Fibroblast of skin of scalp (primary cell): ENCODE results near the gene SPINDOC.
"Not testable (repeated sequence)": the region's sequence is repeated elsewhere in the genome, so short reads cannot be mapped to it uniquely, and the experiment has no call there.

Source experiments
- DNase-seq: peaks from one replicate; pipeline ENCODE4 v3.0.0-alpha.2; 2013

Gene SPINDOC

GRCh38 chr11:63791495-63792167 lies 21.6 kb upstream of the SPINDOC start:
- no peak for DNase-seq

GRCh38 chr11:63793161-63793560 lies 20.1 kb upstream of the SPINDOC start:
- DNase-seq: no peak

DNA sequence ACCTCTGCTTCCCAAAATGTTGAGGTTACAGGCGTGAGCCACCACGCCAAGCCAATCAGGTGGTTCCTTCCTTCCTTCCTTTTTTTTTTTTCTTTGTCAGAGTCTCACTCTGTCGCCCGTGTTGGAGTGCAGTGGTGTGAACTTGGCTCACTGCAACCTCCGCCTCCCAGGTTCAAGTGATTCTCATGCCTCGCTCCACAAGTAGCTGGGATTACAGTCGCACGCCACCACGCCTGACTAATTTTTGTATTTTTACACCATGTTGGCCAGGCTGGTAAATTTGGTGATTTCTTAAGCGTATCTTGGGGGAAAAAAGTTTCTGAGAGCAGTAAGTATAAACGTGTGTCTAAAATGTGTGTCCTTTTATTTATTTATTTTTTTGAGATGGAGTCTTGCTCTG lies 18.2 kb upstream of the SPINDOC start:
- DNase-seq: no peak

GRCh38 chr11:63800921-63801320 lies 12.3 kb upstream of the SPINDOC start:
- DNase-seq: no peak

DNA sequence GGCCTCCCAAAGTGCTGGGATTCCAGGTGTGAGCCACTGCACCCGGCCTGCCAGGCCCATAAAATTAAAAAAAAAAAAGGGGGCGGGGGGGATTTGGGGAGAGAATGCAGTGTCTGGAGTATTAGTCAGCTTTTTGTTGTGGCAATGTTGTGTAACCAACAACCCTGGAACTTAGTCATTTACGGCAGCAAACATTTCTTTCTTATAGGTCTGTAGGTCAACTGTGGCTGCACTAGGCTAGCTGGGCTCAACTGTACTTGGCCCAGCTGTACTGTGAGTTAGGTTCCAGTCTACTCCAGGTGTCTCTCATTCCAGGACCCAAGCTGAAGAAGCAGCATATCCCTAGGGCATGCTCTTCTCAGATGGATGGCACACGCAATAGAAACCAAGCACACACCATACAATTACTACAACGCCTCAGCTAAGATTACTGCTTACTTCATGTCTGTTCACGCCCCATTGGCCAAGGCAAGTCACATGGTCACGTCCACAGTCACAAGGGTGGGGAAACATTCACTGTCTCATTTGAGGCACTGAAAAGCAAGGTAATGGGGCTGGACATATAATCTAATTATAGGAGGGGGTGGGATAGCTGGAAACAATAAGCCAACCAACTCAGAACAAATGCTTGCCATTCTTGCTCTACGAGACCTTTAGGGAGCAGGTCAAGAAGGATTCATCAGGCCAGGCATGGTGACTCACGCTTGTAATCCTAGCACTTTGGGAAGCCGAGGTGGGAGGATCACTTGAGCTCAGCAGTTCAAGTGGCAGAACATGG lies 10.4 kb upstream of the SPINDOC start:
- peak; percentile 17 for DNase-seq

DNA sequence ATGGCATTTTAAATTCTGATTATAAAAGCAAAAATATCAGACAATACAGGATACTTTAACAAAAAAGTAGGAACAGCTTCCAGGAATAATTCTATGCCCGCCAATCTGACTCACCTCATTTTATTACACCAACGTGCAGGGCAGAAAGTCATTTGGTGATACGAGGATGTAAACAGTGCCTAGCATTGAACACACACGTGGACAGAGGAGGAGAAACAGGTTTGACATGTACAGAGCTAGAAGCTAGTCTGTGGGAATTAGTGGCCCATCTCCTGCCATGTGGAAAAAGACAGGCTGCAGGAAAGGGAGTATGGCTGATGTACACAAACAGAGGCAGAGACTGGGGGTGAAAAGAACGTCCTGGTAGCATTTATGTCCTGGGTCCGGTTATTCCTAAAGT lies 9.0 kb upstream of the SPINDOC start:
- no peak for DNase-seq

DNA sequence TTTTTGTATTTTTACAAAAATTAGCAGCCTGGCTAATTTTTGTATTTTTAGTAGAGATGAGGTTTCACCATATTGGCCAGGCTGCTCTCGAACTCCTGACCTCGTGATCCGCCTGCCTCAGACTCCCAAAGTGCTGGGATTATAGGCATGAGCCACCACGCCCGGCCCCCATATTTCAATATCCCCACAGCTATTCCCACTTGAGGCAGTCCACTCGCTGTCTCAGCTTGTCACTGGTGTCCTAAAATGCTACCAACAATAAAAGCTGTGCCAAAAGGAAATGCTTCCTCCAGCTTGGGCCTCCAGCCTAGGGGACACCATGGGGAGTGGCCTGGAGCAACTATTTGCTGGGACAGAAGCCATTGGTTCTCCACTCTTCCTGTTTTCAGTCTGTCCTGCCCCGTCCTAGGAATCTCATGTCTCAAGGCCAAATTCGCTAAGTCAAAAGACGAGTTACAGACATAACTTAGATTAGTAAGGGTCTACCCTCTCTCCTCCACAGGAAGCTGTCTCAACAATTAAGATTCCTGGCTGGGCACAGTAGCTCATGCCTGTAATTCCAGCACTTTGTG lies 7.3 kb upstream of the SPINDOC start:
- DNase-seq: peak; percentile 51

DNA sequence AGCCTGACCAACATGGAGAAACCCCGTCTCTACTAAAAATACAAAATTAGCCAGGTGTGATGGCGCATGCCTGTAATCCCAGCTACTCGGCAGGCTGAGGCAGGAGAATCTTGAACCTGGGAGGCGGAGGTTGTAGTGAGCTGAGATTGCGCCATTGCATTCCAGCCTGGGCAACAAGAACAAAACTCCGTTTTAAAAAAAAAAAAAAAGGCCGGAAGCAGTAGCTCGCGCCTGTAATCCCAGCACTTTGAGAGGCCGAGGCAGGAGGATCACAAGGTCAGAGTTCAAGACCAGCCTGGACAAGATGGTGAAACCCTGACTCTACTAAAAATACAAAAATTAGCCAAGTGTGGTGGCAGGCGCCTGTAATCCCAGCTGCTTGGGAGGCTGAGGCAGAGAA lies 2.9 kb upstream of the SPINDOC start:
- DNase-seq: not testable (repeated sequence)

DNA sequence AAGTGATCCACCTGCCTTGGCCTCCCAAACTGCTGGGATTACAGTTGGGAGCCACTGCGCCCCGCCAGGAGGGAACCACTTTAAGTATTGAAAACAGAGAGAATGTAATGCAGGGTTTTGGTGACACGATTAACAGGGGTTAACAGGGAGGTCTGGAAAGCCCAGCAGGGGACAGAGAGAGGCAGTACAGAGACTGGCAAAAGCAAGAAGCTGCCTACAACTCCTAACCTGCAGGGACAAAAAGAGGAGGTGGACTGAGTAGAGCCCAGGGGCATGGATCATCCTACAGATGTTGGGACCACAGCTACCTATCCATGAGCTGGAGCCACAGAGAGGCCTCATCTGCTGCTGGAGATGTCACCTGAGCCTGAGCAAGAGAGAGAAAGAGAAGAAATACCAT lies 1.7 kb upstream of the SPINDOC start:
- no peak for DNase-seq

DNA sequence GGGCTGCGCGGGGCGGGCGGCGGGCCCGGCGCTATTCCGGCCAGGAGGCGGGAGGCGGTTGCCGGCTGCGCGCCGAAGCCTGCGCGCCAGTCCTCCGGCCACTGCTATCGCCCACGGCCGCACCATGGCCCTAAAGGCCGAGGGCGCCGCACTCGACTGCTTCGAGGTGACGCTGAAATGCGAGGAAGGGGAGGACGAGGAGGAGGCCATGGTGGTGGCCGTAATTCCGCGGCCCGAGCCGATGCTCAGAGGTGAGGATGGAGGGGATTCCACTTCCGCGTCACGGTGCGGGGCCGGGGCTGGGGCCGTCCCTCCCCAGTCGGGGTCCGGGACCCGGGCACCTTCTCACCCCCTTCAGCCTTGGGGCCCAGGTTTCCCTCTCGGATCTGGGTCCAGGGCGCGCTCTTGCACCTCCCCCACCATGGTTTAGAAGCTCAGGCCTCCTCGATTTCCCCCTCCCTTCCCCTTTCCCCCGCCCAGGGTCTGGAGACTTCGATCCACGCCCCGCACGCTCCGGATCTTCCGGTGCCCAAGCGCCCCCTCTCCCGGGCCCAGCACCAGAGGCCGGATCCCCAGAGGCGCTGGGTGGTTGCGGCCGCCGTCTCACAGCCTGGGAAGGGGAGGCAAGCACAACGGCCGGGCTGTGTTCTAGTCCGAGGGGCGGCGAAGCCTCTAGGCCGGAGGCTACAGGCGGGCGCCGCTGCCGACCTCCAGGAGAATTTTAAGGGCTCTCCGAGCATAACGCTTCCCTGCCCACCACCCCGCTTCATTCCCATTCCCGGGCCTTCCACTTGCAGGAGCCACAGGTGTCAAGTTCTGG lies 517 bp downstream of the SPINDOC start:
- peak; percentile 70 for DNase-seq

DNA sequence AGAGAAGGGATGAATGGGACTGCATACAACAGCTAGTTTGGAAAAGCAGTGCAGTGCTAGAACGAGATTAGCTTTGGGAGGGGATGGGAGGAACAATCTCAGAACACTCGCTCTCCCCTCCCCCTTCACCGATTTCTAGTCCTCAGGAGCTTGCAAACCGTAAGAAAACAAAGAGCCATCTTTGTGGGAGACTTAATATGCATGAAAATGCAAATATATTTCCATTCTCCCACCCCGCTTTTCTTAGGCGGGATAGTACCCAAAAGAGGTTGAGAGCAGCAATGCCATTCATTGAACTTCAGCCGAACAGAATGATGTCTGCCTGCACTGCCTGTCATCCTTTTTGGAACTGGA lies 1.1 kb downstream of the SPINDOC start:
- no peak for DNase-seq

GRCh38 chr11:63816166-63816565 lies 2.9 kb downstream of the SPINDOC start:
- no peak for DNase-seq

GRCh38 chr11:63816732-63817131 lies 3.5 kb downstream of the SPINDOC start:
- DNase-seq: no peak

DNA sequence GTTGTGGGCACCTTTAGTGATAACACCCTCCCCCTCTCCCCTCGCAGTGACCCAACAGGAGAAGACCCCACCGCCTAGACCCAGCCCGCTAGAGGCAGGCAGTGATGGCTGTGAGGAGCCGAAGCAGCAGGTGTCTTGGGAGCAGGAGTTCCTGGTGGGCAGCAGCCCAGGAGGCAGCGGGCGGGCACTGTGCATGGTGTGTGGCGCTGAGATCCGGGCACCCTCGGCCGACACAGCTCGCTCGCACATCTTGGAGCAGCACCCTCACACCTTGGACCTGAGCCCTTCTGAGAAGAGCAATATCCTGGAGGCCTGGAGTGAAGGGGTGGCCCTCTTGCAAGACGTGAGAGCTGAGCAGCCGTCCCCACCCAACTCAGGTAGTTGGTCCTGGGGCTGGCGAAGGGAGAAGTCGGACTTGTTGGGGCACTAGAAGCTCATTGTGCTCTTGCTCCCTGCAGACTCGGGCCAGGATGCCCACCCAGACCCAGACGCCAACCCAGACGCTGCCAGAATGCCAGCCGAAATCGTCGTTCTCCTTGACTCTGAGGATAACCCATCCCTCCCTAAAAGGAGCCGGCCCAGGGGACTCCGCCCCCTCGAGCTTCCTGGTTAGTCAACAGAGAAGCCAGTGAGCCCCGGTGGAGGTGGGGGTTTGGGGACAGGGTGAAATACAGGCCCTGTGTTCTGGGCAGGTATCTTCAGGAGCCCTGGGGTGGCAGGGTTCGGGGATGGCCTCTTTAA lies 4.7 kb downstream of the SPINDOC start:
- no peak for DNase-seq

GRCh38 chr11:63818609-63819008 lies 5.4 kb downstream of the SPINDOC start:
- no peak for DNase-seq

DNA sequence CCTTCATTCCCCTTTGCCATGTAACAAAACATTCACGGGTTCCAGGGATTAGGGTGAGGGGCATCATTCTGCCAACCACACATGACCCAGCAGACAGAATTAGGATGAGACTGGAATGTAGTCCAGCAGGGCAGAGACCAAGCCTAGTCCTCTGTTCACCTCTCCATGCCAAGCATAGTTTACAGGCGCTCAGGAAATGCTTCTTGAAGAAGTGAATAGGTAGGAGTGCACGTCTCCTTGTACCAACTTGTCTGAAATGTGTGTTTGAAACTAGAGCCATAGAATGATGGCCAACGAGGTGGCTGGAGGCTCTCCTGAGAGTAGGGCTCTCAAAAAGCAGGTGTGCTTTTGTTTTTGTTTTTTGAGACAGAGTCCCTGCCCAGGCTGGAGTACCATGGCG lies 8.2 kb downstream of the SPINDOC start:
- no peak for DNase-seq

DNA sequence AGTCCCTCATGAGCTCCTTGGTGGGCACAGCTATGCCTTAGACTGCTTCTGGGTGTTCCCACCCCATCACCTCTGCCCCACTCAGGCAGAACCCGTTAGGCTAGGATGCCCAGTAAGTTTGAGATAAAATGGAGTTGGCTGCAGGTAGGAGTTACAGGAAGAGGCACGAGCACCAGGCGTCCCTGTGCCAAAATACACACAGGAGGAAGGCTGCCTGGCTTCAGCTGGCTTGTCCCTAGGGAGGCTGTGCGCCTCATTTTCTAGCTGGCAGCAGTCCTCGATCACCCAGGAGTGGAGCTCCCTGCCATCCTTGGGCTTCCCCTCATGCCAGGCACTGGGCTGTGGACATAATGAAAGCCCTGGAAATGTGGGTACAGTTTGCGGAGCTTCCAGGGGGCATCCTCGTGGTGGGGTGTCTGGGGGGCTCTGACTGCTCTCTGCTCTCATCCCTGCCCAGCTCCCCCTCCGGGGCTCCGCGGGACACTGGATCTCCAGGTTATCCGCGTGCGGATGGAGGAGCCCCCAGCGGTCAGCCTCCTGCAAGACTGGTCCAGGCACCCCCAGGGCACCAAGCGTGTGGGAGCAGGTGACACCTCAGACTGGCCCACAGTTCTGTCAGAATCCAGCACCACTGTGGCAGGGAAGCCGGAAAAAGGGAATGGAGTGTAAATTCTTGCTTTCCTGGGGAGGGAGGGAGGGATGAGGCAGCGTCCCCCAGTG lies 13.4 kb downstream of the SPINDOC start:
- no peak for DNase-seq

- peak; percentile 66 for DNase-seq
These were observed 16.7 kb downstream of the SPINDOC start for GRCh38 chr11:63829823-63830489.

GRCh38 chr11:63831326-63831725 lies 18.1 kb downstream of the SPINDOC start:
- DNase-seq: no peak

DNA sequence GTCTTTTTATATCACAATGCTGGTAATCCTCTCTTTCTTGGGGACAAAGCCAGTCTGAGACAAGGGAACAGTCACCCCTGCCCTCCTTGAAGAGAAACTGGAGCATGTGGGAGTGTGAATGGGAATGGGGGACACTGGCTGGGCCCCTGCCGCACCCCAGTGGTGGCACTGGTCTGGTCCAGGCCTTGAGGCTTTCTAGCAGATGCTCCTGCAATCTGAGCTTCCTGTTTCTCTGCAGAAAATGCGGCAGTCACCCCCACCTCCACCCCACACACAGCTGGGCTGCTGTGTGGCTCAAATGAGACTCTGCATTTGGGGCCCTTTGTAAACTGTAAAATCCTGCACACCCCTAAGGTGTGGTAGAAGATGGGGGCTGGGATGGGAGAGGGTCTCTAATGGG lies 19.1 kb downstream of the SPINDOC start:
- DNase-seq: no peak

- no peak for DNase-seq
These were observed 19.8 kb downstream of the SPINDOC start for GRCh38 chr11:63833048-63833447.
